HG02938 (cell line): Measurements from ENCODE around the gene PGM1.

Experiments used
- ATAC-seq: cut with Tn5 transposase; IDR thresholded peaks from one replicate; pipeline ENCODE4 v1.9.1; 2021; ENCODE audit warnings: mild to moderate bottlenecking, moderate library complexity; ENCODE audit not compliant: unreplicated experiment

Gene PGM1

DNA sequence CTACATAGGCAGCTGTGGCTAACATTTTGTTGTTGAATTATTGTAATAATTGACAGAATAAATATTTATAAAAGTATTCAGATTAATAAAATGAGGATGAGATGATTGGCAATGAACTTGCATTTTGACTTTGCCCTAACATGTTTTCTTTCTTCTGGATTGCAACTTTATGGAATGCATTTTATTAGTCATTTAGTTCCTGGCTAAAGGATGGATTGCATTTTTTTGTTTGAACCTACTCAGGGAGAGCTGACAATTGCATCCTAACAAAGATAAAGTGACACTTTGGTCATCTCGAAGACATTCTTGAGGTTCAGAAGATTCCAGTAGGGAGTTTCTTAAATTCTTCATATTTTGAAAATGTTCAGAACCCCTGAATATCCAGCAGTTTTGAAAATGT lies 37.5 kb downstream of the PGM1 start:
- ATAC-seq: no peak

GRCh38 chr1:63632110-63632509 lies 38.9 kb downstream of the PGM1 start:
- no peak for ATAC-seq

- no peak for ATAC-seq
Observed at GRCh38 chr1:63633281-63633680, 40.1 kb downstream of the PGM1 start.

DNA sequence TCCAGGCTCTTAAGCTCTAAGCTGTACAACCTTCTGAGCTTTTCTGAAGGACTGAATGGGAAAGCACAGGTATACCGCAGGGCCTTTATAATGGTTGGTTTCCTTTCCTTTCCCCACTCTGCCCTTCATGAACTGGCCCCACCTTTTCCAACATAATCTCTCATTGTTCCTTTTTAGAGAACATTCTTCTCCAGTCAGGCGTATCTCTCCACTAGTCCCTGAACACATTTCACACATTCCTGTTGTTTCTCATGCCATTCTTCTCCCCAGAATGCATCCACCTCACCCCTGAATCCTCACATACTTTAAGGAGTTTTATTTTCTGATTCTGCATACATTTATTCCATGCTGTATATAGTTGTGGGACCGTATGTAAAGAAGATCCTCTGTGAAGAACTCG lies 41.3 kb downstream of the PGM1 start:
- no peak for ATAC-seq

- ATAC-seq: no peak
Observed at GRCh38 chr1:63635681-63636080, 42.5 kb downstream of the PGM1 start.

- ATAC-seq: no peak
Observed at GRCh38 chr1:63636192-63637105, 43.2 kb downstream of the PGM1 start.

- ATAC-seq: no peak
Observed at GRCh38 chr1:63638471-63638870, 45.3 kb downstream of the PGM1 start.

GRCh38 chr1:63638875-63639274 lies 45.7 kb downstream of the PGM1 start:
- no peak for ATAC-seq

DNA sequence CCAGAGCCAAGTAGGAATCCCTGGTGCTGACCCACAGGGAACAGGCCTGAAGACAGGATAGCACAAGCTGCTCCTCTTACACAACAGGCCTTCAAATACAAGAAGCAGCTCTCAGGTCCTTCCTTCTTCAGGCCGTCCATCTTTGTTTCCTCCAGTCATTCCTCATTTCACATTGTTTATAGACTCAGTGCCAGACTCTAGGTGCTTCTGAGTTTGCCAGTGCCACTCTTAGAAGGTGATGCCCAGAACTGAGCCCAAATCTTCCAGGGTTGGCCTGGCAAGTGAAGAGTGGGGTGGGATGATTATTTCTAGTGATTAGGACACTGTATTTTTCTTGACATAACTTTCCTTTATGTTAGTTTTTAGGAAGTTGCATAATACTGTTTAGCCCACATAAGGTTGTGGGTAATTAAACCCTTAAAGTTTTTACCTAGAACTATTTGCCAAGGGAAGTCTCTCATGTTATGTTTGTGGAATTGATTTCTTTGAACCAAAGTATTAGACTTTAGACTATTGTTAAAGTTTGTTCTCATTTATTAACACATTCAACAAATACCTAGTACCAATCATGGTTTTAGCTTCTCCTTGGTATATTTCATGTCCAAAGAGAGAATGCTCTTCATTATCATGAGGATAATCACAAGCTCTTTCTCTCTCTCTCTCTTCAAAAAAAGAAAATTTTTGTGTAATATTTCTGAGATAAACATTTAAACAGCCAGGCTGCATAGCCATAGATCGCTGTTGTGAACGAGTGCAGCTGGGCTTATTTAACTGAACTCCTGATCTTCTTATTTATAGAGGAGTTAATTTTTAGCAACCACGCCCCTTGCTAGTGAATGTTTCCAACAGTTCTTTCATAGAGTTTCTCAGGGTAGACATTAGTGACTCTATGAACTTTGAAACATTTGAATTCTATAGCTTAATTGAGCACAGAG lies 47.7 kb downstream of the PGM1 start:
- ATAC-seq: no peak

DNA sequence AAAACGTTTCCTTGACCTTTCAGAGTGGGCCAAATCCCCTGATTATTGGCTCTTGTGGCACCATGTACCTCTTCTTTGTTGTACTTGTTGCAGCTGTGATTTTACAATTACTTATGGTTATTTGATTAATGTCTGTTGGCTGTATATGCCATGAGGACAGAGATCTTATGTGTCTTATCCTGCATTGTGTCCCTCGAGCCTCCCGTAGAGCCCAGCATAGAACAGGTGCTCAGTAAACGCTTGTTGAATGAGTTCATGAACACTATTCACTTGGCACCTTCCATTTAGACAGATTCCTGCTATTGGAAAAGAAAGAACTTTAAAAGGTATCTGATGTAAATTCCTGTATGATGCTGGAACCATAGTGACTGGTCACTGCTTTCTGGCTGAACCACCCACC lies 48.4 kb downstream of the PGM1 start:
- ATAC-seq: no peak

DNA sequence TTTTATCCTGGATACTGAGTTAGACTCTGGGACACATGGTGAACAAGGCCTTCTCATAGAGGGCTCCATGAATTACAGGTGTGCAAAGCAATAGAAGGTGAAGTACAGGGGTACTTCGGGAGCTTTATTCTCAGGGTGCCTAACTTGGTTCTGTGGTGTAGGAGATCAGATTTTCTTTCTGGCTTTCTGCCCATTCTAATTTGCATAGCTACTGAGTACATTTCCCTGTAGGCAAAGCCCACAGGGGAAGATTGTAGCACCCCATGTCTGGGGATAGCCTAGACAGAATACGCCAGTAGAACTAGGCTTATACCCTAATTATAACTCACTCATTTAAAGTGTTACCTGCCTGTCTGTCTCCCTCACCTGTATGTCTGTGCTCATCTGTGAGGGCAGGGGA lies 49.7 kb downstream of the PGM1 start:
- no peak for ATAC-seq

GRCh38 chr1:63643517-63643916 lies 50.3 kb downstream of the PGM1 start:
- no peak for ATAC-seq

DNA sequence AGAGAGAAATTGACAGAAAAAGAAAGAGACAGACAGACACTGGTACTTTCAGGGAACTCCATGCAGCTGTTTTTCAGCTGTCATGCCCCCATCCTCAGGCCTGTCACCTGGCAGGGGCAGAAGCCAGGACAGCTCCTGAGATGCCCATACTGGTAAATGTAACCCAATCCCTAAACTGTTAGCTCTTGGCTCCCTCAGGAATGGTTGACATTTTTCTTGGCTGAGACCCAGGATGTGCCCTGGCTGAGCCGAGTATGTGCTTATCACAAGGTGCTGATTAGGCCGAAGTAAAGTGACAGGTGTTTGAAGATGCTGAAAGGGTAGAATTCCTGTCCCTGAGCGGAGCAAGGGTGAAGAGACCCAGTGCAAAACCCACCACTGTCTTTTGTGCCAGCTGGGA lies 50.7 kb downstream of the PGM1 start:
- no peak for ATAC-seq

GRCh38 chr1:63645317-63645716 lies 52.1 kb downstream of the PGM1 start:
- no peak for ATAC-seq

- ATAC-seq: no peak
Observed at GRCh38 chr1:63648689-63649088, 55.5 kb downstream of the PGM1 start.

GRCh38 chr1:63651161-63651701 lies 58.0 kb downstream of the PGM1 start:
- no peak for ATAC-seq

GRCh38 chr1:63653976-63654375 lies 60.8 kb downstream of the PGM1 start:
- no peak for ATAC-seq

DNA sequence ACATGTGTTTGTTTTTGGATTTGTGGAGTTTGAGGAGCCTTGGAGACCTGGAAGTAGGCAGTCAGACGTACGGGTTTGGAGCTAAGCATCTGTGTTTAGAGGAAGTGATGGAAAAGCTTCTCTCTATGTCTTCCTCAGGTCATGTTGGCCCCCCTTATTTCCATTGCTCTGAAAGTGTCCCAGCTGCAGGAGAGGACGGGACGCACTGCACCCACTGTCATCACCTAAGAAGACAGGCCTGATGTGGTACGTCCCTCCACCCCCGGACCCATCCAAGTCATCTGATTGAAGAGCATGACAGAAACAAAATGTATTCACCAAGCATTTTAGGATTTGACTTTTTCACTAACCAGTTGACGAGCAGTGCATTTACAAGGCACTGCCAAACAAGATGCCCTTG lies 66.2 kb downstream of the PGM1 start:
- ATAC-seq: no peak

DNA sequence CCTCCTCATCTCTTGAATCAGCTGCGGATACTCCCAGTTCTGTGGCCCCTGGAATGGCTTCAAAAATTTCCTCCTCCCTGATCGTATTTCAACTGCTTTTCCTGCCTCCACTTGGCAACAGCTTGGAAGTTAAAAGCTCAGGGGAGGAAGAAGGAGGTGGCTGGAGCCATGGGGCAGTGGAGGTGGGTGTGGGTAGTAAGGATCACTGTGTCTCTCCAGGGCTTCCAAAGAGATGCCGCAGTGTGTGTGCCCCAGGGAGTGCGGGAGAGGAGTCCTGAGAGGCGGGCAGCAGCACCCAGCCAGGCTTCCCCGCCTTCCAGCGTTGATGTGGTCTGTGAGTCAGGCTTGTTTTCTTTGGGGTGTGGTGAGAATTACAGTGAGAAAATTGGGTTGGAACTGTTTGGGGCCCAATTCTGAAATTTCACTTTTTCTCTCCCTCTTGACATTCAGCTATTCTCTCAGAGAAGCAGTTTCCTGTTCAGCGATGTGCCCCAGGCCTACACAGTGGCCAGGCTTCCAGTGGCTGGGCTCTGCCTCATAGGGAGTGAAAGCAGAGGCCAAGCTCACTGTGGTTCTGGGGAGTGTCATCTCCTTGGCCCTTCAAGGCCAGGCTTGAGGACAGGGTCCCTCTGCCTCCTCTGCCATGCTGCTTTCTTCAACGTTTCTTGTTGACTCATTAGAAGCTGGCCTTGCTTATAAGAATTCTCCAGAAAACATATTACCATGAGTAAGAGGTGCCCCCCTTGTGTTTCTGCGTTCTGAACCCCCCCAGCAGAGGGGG lies 69.0 kb downstream of the PGM1 start:
- ATAC-seq: no peak

GRCh38 chr1:63662841-63663240 lies 69.6 kb downstream of the PGM1 start:
- ATAC-seq: no peak

- no peak for ATAC-seq
Observed at GRCh38 chr1:63663301-63663700, 70.1 kb downstream of the PGM1 start.
